K562 (cell line): ENCODE results near the gene MLIP. TPM values are rescaled to one million over a fixed set of nuclear protein-coding genes. Genes with fewer than 3 reads are reported as not detected.

Source experiments
- ATAC-seq: fragments of 200-7000 bp; cut with Tn5 transposase; 3 replicates; pipeline ENCODE4 v1.9.1; 2020; ENCODE audit warnings: moderate library complexity
- BruUV-seq: library from RNA; stranded (reverse); fragments of 400-500 nt; replicated peaks from 2 replicates; lab custom pipeline; 2021; lab: Mats Ljungman, UMichigan
- CTCF ChIA-PET: fragments of 300-600 bp; formaldehyde crosslinking; extraction: SDS; loops from one replicate; lab custom pipeline; 2021; ENCODE audit warnings: low intra/inter-chr PET ratio; lab: Yijun Ruan, JAX
- POLR2A ChIA-PET: fragments of 300-600, 350-650 bp; sonication (Branson Sonifier 250); formaldehyde crosslinking; extraction: SDS; loops from one replicate; lab custom pipeline; 2021; ENCODE audit warnings: antibody characterized with exemption, inconsistent platforms; lab: Yijun Ruan, JAX
- DNase-seq, 4 experiments: peaks; one replicate each; pipeline versions ENCODE4 v3.0.0 to v3.0.0-alpha.2; 2011 to 2018; ENCODE audit warnings: low spot score in 3 of 4, mixed read lengths in 3 of 4; ENCODE audit errors: extremely low read depth in 1 of 4
- FAIRE-seq: peaks from 2 replicates; lab custom pipeline; 2011; peaks lifted over from hg19 to GRCh38; lab: Jason Lieb, UNC
- H2AFZ ChIP-seq: 2 replicates; pipeline ENCODE4 v1.6.0; 2011; ENCODE audit warnings: low read depth, low read length, control low read depth, inconsistent platforms
- H3K27ac ChIP-seq: fragments of 200-600 bp; 3 replicates; pipeline ENCODE4 v1.8.0; 2011; ENCODE audit warnings: low read depth, mild to moderate bottlenecking, control low read depth, inconsistent platforms, low read length, moderate library complexity, mixed read lengths; ENCODE audit errors: extremely low read depth
- H3K27me3 ChIP-seq, 2 experiments: fragments of 300-600 bp in 1 of 2; 2 replicates in 1 of 2; 3 replicates in 1 of 2; pipeline versions ENCODE4 v1.6.0 to v1.8.0; 2011; ENCODE audit warnings: inconsistent platforms in 2 of 2, low read length in 2 of 2, mild to moderate bottlenecking in 1 of 2, mixed read lengths in 1 of 2, moderate library complexity in 1 of 2; ENCODE audit not compliant: control insufficient read depth in 2 of 2, insufficient read depth in 2 of 2
- H3K36me3 ChIP-seq: fragments of 300-600 bp; 3 replicates; pipeline ENCODE4 v1.8.0; 2011; ENCODE audit warnings: mild to moderate bottlenecking, low read length, inconsistent platforms; ENCODE audit not compliant: control insufficient read depth, insufficient read depth
- H3K4me1 ChIP-seq, 2 experiments: fragments of 200-600 bp in 1 of 2; replicated peaks in 1 of 2; 2 replicates in 1 of 2; 3 replicates in 1 of 2; pipeline versions ENCODE4 v1.5.1 to v1.8.0; 2011; ENCODE audit warnings: inconsistent platforms in 2 of 2, low read length in 2 of 2, mild to moderate bottlenecking in 1 of 2, mixed read lengths in 1 of 2, moderate library complexity in 1 of 2; ENCODE audit not compliant: control insufficient read depth in 2 of 2, insufficient read depth in 2 of 2
- H3K4me2 ChIP-seq: 2 replicates; pipeline ENCODE4 v1.6.1; 2011; ENCODE audit warnings: low read length, control low read depth, inconsistent platforms, mixed read lengths; ENCODE audit not compliant: insufficient read depth
- H3K4me3 ChIP-seq: fragments of 200-600 bp; sonication (generic), shearing (Covaris generic); 2 replicates; pipeline ENCODE4 v1.5.1; 2016; ENCODE audit warnings: control low read depth, inconsistent platforms
- H3K79me2 ChIP-seq: fragments of 200-600 bp; 3 replicates; pipeline ENCODE4 v1.8.0; 2011; ENCODE audit warnings: low read length, inconsistent platforms; ENCODE audit not compliant: control insufficient read depth, insufficient read depth
- H3K9ac ChIP-seq, 2 experiments: 2 replicates each; pipeline versions ENCODE4 v1.6.0 to v1.6.1; 2011; ENCODE audit warnings: low read depth in 2 of 2, low read length in 2 of 2, control low read depth in 1 of 2, inconsistent platforms in 1 of 2, mild to moderate bottlenecking in 1 of 2, mixed read lengths in 1 of 2; ENCODE audit not compliant: insufficient read depth in 1 of 2
- H3K9me1 ChIP-seq: one replicate; pipeline ENCODE4 v1.6.0; 2011; ENCODE audit warnings: inconsistent platforms, mild to moderate bottlenecking, low read length, moderate library complexity; ENCODE audit not compliant: control insufficient read depth, insufficient read depth
- H3K9me3 ChIP-seq: replicated peaks from 2 replicates; pipeline ENCODE4 v1.5.1; 2011; ENCODE audit warnings: low read depth, low read length, inconsistent platforms; ENCODE audit not compliant: control insufficient read depth, insufficient read depth
- H4K20me1 ChIP-seq: replicated peaks from 2 replicates; pipeline ENCODE4 v1.6.1; 2011; ENCODE audit warnings: low read length, inconsistent platforms, mixed read lengths; ENCODE audit not compliant: control insufficient read depth, insufficient read depth
- CHD1 ChIP-seq: fragments of 200-600 bp; sonication (generic); IDR thresholded peaks from one replicate; pipeline ENCODE4 v1.6.1; 2012; ENCODE audit warnings: mild to moderate bottlenecking, moderate library complexity, low read length, inconsistent platforms
- ELF1 ChIP-seq: fragments of 200-800 bp; sonication (Bioruptor generic); IDR thresholded peaks from 2 replicates; pipeline ENCODE4 v1.6.1; 2016; ENCODE audit warnings: missing genetic modification characterization, missing compliant biosample characterization
- LARP7 ChIP-seq: fragments of 450-650 bp; IDR thresholded peaks from 2 replicates; pipeline ENCODE4 v1.6.1; 2016
- MYBL2 ChIP-seq, 2 experiments: fragments of 450-650 bp in 1 of 2; sonication (generic) in 1 of 2; formaldehyde crosslinking in 1 of 2; IDR thresholded peaks; 2 replicates each; pipeline versions ENCODE4 v1.6.1 to v1.8.1; 2017 to 2022; ENCODE audit warnings: borderline replicate concordance in 1 of 2, inconsistent platforms in 1 of 2, low read depth in 1 of 2, mild to moderate bottlenecking in 1 of 2, missing genetic modification reagents in 1 of 2, moderate library complexity in 1 of 2
- SAFB ChIP-seq: fragments of 200-400 bp; formaldehyde crosslinking; IDR thresholded peaks from 2 replicates; pipeline ENCODE4 v1.6.1; 2017; ENCODE audit warnings: low read depth, low read length, borderline replicate concordance
- SMARCC2 ChIP-seq: fragments of 450-650 bp; IDR thresholded peaks from 2 replicates; pipeline ENCODE4 v1.6.1; 2017; ENCODE audit warnings: antibody characterized with exemption, moderate library complexity, mild to moderate bottlenecking, low read depth
- ZNF512 ChIP-seq: IDR thresholded peaks from 2 replicates; pipeline ENCODE4 v1.6.1; 2016; ENCODE audit warnings: missing genetic modification characterization, missing compliant biosample characterization
- WGBS: fragments of 100-300 bp; shearing (Covaris generic); methylation state at CpG from one replicate; pipeline ENCODE4 v1.1.6; 2016; ENCODE audit warnings: low coverage, mixed read lengths; ENCODE audit not compliant: insufficient coverage; ENCODE audit errors: missing lambda C conversion rate; 5-methylcytosine and 5-hydroxymethylcytosine counted together
- in situ Hi-C: fragments of 300-500 bp; cut with MboI; formaldehyde crosslinking; loops from 4 replicates; pipeline ENCODE4 v1.15.0; 2018; ENCODE audit warnings: inconsistent platforms, mixed read lengths
- intact Hi-C: fragments of 100-400 bp; cut with micrococcal nuclease; formaldehyde crosslinking; loops from 2 replicates; pipeline ENCODE4 v1.14.2; 2022
- polyA plus RNA-seq, 8 experiments: library from polyadenylated mRNA; depleted of rRNA in 4 of 8; stranded (reverse) in 5 of 8; unstranded in 3 of 8; fragments of >200 nt; fragmentation: Nextera tagmentation in 2 of 8; fragmentation: Illumina TruSeq in 1 of 8; extraction: Ambion mirVana in 2 of 8; extraction: Trizol in 1 of 8; gene quantifications; 2 replicates each; pipeline versions ENCODE4 v1.2.1 to v1.2.3, GENCODE V29; 2011 to 2014; ENCODE audit warnings: inconsistent platforms in 1 of 8, missing spikeins in 1 of 8
- total RNA-seq, 7 experiments: library from RNA; depleted of rRNA in 6 of 7; stranded (reverse); fragments of >200 nt in 6 of 7; fragmentation: Illumina TruSeq in 2 of 7; extraction: Trizol in 2 of 7; gene quantifications; 2 replicates each; pipeline versions ENCODE4 v1.2.1 to v1.2.3, GENCODE V29; 2011 to 2021; ENCODE audit warnings: low replicate concordance in 1 of 7
- TF ChIP-seq, protein P1 (sequence below), 2 experiments: fragments of 450-650 bp; IDR thresholded peaks; 2 replicates each; pipeline ENCODE4 v1.6.1; 2016; ENCODE audit warnings: mild to moderate bottlenecking in 2 of 2, borderline replicate concordance in 1 of 2, low read depth in 1 of 2, moderate library complexity in 1 of 2
- TF ChIP-seq, protein P2 (sequence below): fragments of 250-450 bp; sonication (Bioruptor Pico); IDR thresholded peaks from 2 replicates; pipeline ENCODE4 v1.9.0; 2021; ENCODE audit warnings: mild to moderate bottlenecking, inconsistent platforms

MLIP gene
- total and polyA plus RNA-seq, 9 of the 15 experiments (the other 6 are each of a cell fraction or from before 2014, with no cell fraction given) = not detected

DNA sequence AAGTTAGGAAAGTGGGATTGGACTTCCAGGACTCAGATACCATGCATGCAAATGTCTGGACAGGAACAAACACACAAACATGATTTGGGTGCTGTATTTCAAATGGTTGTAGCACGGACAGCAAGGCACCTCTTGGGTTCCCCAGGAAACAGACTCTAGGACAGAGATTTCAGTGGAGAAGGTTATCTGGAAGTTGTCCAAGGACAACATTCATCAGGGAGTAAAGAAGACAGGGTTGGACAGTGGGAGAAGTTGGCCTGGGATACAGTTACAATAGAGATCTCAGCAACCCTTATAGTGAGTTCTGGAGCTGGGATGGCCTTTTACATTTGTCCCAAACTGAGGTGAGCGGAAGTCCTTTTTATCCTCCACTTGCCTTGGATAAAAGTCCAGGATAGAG is 177.2 kb downstream of the MLIP start:
- 0% methylated on average over 2 of the region's 2 CpGs for WGBS
- CTCF ChIA-PET = no interaction called here
- TF ChIP-seq LARP7 (no peak), SMARCC2 (no peak), MYBL2 (IDR thresholded peaks at IDR 0.05; ENCODE audit: low read depth) (no peak), MYBL2 (CRISPR knock-in tag; IDR thresholded peaks at IDR 0.05; ENCODE audit: borderline replicate concordance) (no peak), ZNF512 (no peak), SAFB (no peak), ELF1 (tag) (no peak), CHD1 (no peak)
- TF ChIP-seq, protein P1, sequence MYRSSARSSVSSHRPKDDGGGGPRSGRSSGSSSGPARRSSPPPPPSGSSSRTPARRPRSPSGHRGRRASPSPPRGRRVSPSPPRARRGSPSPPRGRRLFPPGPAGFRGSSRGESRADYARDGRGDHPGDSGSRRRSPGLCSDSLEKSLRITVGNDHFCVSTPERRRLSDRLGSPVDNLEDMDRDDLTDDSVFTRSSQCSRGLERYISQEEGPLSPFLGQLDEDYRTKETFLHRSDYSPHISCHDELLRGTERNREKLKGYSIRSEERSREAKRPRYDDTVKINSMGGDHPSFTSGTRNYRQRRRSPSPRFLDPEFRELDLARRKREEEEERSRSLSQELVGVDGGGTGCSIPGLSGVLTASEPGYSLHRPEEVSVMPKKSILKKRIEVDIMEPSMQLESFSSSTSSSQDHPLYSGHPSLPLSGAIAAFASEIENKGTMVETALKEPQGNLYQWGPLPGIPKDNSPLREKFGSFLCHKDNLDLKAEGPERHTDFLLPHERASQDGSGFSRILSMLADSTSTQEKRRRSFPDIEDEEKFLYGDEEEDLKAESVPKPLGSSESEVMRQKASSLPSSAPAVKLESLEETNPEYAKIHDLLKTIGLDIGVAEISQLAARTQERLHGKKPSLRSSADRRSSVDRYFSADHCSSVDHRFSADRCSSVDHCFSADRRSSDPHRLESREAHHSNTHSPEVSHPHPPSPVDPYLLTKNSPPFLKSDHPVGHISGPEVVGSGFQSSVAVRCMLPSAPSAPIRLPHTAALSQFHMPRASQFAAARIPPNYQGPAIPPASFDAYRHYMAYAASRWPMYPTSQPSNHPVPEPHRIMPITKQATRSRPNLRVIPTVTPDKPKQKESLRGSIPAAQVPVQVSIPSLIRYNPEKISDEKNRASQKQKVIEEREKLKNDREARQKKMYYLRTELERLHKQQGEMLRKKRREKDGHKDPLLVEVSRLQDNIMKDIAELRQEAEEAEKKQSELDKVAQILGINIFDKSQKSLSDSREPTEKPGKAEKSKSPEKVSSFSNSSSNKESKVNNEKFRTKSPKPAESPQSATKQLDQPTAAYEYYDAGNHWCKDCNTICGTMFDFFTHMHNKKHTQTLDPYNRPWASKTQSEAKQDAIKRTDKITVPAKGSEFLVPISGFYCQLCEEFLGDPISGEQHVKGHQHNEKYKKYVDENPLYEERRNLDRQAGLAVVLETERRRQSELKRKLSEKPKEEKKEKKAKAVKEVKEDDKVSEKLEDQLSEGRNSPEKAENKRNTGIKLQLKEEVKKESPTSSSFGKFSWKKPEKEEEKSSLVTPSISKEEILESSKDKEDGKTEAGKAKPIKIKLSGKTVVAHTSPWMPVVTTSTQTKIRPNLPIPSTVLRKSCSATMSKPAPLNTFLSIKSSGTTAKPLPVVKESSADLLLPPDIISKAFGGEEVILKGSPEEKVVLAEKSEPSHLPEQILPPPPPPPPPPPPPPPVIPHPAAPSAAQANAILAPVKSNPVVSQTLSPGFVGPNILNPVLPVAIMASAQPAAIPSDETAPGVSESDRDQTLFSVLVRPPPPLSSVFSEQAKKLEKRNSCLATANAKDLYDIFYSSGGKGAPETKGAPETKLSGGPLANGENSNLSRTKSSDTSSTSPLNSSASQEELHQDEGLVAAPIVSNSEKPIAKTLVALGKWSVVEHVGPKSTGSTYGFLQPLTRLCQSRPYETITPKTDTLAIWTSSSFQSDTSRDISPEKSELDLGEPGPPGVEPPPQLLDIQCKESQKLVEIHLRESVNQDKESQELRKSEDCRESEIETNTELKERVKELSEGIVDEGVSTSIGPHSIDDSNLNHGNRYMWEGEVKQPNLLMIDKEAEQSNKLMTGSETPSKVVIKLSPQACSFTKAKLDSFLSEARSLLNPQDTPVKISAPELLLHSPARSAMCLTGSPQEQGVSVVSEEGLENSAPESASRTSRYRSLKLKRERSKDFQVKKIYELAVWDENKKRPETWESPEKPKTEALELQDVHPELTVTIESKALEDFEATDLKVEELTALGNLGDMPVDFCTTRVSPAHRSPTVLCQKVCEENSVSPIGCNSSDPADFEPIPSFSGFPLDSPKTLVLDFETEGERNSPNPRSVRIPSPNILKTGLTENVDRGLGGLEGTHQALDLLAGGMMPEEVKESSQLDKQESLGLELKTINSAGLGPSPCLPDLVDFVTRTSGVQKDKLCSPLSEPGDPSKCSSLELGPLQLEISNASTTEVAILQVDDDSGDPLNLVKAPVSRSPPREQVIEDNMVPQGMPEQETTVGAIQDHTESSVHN (IDR thresholded peaks at IDR 0.05; ENCODE audit: borderline replicate concordance in 1 of 2, low read depth in 1 of 2) = no peak
- TF ChIP-seq, protein P2, sequence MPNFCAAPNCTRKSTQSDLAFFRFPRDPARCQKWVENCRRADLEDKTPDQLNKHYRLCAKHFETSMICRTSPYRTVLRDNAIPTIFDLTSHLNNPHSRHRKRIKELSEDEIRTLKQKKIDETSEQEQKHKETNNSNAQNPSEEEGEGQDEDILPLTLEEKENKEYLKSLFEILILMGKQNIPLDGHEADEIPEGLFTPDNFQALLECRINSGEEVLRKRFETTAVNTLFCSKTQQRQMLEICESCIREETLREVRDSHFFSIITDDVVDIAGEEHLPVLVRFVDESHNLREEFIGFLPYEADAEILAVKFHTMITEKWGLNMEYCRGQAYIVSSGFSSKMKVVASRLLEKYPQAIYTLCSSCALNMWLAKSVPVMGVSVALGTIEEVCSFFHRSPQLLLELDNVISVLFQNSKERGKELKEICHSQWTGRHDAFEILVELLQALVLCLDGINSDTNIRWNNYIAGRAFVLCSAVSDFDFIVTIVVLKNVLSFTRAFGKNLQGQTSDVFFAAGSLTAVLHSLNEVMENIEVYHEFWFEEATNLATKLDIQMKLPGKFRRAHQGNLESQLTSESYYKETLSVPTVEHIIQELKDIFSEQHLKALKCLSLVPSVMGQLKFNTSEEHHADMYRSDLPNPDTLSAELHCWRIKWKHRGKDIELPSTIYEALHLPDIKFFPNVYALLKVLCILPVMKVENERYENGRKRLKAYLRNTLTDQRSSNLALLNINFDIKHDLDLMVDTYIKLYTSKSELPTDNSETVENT (CRISPR knock-in tag) = no peak

More for the DNA sequence above, 177.2 kb downstream of the MLIP start:
- no peaks in the 10 kb centered on the region for H4K20me1 ChIP-seq
- intact Hi-C loops (no loop called here), in situ Hi-C loops (no loop called here)
- no peaks in the 10 kb centered on the region for H3K4me1 ChIP-seq
- DNase-seq = no peak
- H3K9me1 ChIP-seq = no peaks in the 10 kb centered on the region
- no peak overlapping the region for H3K4me2 ChIP-seq
- FAIRE-seq = no peak
- no peak overlapping the region for H3K27ac ChIP-seq
- BruUV-seq = no TSS peak
- no peaks in the 10 kb centered on the region for H3K9me3 ChIP-seq
- no peaks in the 10 kb centered on the region for H3K27me3 ChIP-seq
- no peak overlapping the region for H3K9ac ChIP-seq
- no peaks in the 10 kb centered on the region for H3K36me3 ChIP-seq
- no peak for ATAC-seq
- H3K79me2 ChIP-seq = no peaks in the 10 kb centered on the region
- H2AFZ ChIP-seq = no peak overlapping the region
- no peak overlapping the region for H3K4me3 ChIP-seq
- POLR2A ChIA-PET = no interaction called here
